ENCODE results near the gene FSTL4. TPM values are rescaled to one million over a fixed set of nuclear protein-coding genes. Genes with fewer than 3 reads are reported as not detected.

The FSTL4 gene
- total RNA-seq, 1 donor from 2014 or later = 0.21 TPM

DNA sequence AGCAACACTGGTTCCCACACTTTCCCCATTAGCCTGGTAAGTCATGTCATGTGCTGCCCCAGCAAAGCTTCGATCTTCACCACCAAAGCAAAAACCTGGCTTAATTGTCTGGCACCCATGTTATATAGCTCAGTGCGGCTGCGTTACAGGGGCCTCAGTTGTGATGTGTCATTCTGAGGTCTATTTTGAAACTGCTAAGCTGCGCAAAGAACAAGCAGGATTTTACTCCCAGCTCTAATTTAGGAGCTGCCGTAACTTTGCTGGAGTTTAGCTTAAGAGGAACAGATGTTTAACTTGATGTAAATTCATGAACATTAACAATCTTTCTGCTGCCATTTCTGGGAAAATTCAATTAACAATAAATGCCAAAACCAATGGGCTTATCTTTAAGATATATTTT lies 286.5 kb downstream of the FSTL4 start:
- H3K27me3 Mint-ChIP-seq (ENCODE audit: unreplicated experiment) = peaks cover 1% of the 10 kb centered on the region
- H3K27ac Mint-ChIP-seq (ENCODE audit: unreplicated experiment) = no peak overlapping the region
- H3K9me3 Mint-ChIP-seq (ENCODE audit: unreplicated experiment) = no peaks in the 10 kb centered on the region
- TF ChIP-seq, protein P1, sequence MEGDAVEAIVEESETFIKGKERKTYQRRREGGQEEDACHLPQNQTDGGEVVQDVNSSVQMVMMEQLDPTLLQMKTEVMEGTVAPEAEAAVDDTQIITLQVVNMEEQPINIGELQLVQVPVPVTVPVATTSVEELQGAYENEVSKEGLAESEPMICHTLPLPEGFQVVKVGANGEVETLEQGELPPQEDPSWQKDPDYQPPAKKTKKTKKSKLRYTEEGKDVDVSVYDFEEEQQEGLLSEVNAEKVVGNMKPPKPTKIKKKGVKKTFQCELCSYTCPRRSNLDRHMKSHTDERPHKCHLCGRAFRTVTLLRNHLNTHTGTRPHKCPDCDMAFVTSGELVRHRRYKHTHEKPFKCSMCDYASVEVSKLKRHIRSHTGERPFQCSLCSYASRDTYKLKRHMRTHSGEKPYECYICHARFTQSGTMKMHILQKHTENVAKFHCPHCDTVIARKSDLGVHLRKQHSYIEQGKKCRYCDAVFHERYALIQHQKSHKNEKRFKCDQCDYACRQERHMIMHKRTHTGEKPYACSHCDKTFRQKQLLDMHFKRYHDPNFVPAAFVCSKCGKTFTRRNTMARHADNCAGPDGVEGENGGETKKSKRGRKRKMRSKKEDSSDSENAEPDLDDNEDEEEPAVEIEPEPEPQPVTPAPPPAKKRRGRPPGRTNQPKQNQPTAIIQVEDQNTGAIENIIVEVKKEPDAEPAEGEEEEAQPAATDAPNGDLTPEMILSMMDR (IDR thresholded peaks at IDR 0.05; ENCODE audit: unreplicated experiment) = no peak
- no peak overlapping the region for H3K4me3 Mint-ChIP-seq (ENCODE audit: unreplicated experiment)
- no peak for DNase-seq (ENCODE audit: low spot score)
- peaks cover 4% of the 10 kb centered on the region for H3K4me1 Mint-ChIP-seq (ENCODE audit: unreplicated experiment)
- H3K36me3 Mint-ChIP-seq (ENCODE audit: low read depth, unreplicated experiment) = no peaks in the 10 kb centered on the region

DNA sequence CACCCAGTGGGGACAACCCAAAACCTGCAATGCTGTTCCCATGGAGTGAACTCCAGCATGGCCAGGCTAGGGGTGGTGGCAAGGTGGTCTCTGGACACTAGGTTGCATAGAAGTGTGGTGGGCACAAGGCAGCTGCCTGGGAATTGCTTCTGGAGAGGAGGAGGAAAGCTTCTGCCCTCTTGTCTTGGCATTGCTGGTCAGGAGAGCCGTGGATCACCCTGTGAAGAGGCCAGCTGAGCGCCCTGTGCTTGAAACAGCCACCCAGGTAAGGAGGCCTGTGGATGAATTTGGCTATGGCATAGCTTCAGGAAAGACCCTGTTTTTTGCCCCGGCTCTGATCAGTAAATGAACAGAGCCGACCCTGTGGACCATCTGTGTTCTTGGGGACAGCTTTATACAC lies 287.4 kb downstream of the FSTL4 start:
- no peak for DNase-seq (ENCODE audit: low spot score)
- Mint-ChIP-seq H3K36me3 (ENCODE audit: low read depth, unreplicated experiment) (no peaks in the 10 kb centered on the region), H3K27ac (ENCODE audit: unreplicated experiment) (no peak overlapping the region), H3K4me3 (ENCODE audit: unreplicated experiment) (no peak overlapping the region), H3K9me3 (ENCODE audit: unreplicated experiment) (no peaks in the 10 kb centered on the region), H3K27me3 (ENCODE audit: unreplicated experiment) (peaks cover 1% of the 10 kb centered on the region), H3K4me1 (ENCODE audit: unreplicated experiment) (peaks cover 8% of the 10 kb centered on the region)
- TF ChIP-seq, protein P1 (IDR thresholded peaks at IDR 0.05; ENCODE audit: unreplicated experiment) = no peak

DNA sequence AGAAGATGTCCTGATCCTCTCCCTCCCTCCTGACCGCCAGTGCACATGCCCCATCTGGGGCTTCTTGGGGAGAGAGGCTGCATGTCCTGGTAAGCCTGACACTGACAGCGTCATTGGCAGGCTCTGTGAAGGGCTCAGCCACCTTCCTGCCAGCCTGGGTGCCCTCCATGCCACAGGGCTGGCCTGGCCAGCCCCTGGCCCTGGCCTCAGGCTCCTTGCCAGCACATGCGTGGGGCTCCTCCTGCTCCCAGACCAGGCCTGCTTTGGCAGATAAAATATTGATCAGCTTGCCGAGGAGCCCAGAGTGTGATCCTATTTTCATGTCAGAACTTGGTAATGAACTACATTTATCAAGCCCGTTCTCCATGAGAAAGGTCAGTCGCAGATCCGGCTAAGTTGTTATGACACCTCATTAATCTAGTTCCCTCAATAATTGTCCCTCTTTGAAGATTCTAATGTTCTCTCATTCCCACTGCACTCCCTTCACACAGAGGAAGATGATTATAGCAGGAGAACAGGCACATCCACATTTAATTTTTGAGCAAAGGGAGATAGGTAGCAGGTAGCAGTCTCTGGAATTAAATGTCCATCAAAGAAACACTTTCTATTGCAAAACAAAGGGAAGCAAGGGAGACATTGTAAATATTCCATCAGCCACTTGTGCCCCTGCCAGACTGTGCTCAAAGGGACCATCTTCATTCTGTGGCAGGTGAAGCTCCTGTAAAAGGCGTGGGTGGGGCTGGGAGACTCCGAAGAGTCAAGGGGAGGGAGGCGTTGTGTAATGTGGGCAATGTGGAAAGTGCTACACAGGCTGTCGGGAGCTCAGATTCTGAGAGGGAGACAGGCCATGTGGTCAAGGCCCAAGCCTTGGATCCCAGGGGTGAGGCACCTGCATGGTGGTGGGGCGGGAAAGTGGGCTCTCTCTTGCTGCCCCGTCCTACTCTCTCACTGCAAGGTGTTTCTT lies 288.6 kb downstream of the FSTL4 start:
- TF ChIP-seq, protein P1 (IDR thresholded peaks at IDR 0.05; ENCODE audit: unreplicated experiment) = no peak
- H3K4me3 Mint-ChIP-seq (ENCODE audit: unreplicated experiment) = no peak overlapping the region
- peaks cover 12% of the 10 kb centered on the region for H3K4me1 Mint-ChIP-seq (ENCODE audit: unreplicated experiment)
- no peaks in the 10 kb centered on the region for H3K9me3 Mint-ChIP-seq (ENCODE audit: unreplicated experiment)
- no peak overlapping the region for H3K27ac Mint-ChIP-seq (ENCODE audit: unreplicated experiment)
- no peak for DNase-seq (ENCODE audit: low spot score)
- H3K27me3 Mint-ChIP-seq (ENCODE audit: unreplicated experiment) = peaks cover 1% of the 10 kb centered on the region
- no peaks in the 10 kb centered on the region for H3K36me3 Mint-ChIP-seq (ENCODE audit: low read depth, unreplicated experiment)

DNA sequence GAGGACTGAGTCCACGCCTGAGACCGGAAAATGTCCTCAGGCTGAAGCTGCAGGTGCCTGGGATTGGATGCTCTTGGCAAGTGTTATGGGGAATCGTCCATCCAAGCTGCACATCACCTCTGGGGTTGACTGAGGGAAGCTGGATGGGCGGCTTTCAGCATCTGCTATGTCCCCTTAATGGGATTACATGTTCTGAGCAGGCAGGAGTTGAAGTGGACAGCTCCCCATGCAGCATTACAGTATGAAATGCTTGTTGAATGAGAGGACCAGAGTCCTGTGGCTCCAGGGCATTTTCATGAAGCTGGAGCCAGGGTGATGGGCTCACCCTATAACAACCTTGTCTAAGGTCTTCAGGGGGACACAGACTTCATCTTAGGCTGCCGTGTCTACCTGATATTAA lies 289.6 kb downstream of the FSTL4 start:
- Mint-ChIP-seq H3K9me3 (ENCODE audit: unreplicated experiment) (no peaks in the 10 kb centered on the region), H3K36me3 (ENCODE audit: low read depth, unreplicated experiment) (no peaks in the 10 kb centered on the region), H3K4me1 (ENCODE audit: unreplicated experiment) (peaks cover 17% of the 10 kb centered on the region), H3K27me3 (ENCODE audit: unreplicated experiment) (peaks cover 5% of the 10 kb centered on the region), H3K27ac (ENCODE audit: unreplicated experiment) (no peak overlapping the region), H3K4me3 (ENCODE audit: unreplicated experiment) (no peak overlapping the region)
- TF ChIP-seq, protein P1 (IDR thresholded peaks at IDR 0.05; ENCODE audit: unreplicated experiment) = no peak
- DNase-seq (ENCODE audit: low spot score) = no peak

DNA sequence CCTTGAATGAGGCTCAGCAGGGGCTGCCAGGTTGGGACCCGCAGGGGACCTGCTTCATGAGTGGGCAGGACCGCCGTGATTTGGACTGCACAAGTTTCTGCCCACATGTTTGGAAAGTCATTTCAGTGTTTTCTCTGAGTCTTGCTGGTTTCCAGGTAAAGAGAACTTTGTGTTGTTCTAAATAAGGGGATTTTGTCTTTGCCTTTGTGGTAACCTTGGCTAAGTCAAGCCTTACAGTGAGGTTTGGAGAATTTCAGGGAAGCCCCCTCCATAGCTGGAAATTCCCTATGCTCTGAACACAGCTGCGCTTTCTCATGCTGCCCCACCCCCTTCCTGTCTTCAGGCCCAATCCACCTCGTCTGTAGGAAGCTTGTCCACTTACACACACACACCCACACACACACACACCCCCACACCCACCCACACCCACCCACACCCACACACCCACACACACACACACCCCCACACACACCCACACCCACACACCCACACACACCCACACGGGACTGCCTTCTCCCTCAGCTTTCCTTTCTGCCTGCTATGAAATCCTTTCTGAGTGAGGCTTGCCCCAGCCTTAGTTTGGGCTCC lies 290.4 kb downstream of the FSTL4 start:
- DNase-seq (ENCODE audit: low spot score) = no peak
- Mint-ChIP-seq H3K36me3 (ENCODE audit: low read depth, unreplicated experiment) (no peaks in the 10 kb centered on the region), H3K27me3 (ENCODE audit: unreplicated experiment) (peaks cover 5% of the 10 kb centered on the region), H3K4me3 (ENCODE audit: unreplicated experiment) (no peak overlapping the region), H3K27ac (ENCODE audit: unreplicated experiment) (no peak overlapping the region), H3K9me3 (ENCODE audit: unreplicated experiment) (no peaks in the 10 kb centered on the region), H3K4me1 (ENCODE audit: unreplicated experiment) (peaks cover 16% of the 10 kb centered on the region)
- TF ChIP-seq, protein P1 (IDR thresholded peaks at IDR 0.05; ENCODE audit: unreplicated experiment) = no peak
